D721Med (cell line): Measurements from ENCODE around the gene LACC1.

ENCODE experiments used
- DNase-seq: peaks from one replicate; pipeline ENCODE4 v3.0.0; 2011; ENCODE audit warnings: low spot score; ENCODE audit not compliant: insufficient read length
- FAIRE-seq: peaks from 2 replicates; lab custom pipeline; 2011; peaks lifted over from hg19 to GRCh38; lab: Jason Lieb, UNC
- TF ChIP-seq, protein P1 (sequence below): IDR thresholded peaks from 2 replicates; pipeline ENCODE4 v1.5.1; 2012; ENCODE audit warnings: mild to moderate bottlenecking, control low read depth; ENCODE audit not compliant: insufficient read depth; ENCODE audit errors: missing control alignments

Gene LACC1

DNA sequence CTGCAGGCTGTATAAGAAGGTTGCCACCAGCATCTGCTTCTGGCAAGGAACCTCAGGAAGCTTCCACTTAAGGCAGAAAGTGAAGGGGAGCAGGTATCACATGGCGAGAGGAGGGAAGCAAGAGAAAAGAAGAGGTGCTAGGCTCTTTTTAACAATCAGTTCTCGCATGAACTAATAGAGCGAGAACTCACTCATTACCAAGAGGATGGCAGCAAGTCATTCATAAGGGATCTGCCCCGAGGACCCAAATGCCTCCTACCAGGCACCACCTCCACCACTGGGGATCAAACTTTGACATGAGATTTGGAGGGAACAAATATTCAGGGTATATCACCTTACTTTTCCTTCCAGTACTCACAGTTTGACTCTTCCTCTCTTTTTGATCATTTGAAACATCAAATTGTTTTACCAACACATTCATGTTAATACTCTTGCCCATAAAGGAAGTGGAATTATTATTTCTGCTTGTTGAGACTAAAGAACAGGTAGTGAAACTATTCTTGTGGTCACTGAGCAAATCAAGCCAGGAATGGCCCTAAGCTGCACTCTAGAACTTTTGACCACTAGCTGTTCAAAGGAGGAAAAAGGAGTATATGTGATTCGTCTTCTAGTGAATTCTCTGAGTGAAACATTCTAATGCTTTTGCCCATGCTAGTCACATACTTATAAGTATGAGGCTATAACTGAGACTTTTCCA is 45.0 kb downstream of the LACC1 start:
- FAIRE-seq (no peak), DNase-seq (no peak)
- TF ChIP-seq, protein P1, sequence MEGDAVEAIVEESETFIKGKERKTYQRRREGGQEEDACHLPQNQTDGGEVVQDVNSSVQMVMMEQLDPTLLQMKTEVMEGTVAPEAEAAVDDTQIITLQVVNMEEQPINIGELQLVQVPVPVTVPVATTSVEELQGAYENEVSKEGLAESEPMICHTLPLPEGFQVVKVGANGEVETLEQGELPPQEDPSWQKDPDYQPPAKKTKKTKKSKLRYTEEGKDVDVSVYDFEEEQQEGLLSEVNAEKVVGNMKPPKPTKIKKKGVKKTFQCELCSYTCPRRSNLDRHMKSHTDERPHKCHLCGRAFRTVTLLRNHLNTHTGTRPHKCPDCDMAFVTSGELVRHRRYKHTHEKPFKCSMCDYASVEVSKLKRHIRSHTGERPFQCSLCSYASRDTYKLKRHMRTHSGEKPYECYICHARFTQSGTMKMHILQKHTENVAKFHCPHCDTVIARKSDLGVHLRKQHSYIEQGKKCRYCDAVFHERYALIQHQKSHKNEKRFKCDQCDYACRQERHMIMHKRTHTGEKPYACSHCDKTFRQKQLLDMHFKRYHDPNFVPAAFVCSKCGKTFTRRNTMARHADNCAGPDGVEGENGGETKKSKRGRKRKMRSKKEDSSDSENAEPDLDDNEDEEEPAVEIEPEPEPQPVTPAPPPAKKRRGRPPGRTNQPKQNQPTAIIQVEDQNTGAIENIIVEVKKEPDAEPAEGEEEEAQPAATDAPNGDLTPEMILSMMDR = no peak

DNA sequence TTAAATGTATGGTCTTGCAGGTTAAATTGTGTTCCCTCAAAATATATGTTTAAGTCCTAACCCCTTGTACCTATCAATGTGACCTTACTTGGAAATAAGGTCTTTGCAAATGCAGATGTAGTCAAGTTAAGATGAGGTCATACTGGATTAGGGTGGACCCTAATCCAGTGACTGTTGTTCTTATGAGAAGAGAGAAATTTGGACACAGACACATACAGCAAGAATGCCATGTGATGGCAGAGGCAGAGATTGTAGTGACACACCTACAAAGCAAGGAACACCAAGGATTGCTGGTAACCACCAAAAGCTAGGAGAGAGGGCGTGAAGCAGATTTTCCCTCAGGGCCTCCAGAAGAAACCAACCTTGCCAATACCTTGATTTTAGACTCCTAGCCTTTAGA is 50.2 kb downstream of the LACC1 start:
- no peak for DNase-seq
- TF ChIP-seq, protein P1 = no peak
- no peak for FAIRE-seq

DNA sequence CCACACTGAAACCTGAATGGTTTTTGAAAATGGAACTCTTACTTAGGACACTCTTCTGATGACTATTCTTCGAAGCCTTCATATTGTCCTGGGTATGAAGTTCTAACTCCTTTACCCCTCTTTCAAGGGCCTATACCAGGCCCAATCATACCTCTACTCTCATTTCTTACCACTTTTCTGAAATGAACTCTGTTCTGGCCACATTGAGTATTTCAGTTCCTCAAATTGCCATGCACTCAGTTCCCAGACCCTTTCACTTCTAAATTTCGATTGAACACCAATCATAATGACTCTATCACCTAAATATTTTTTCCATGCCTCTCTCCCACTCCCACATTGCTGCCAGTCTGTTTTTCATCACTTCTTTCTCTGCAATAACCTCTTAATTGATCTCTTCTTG is 53.7 kb downstream of the LACC1 start:
- DNase-seq = no peak
- FAIRE-seq = no peak
- TF ChIP-seq, protein P1 = no peak

DNA sequence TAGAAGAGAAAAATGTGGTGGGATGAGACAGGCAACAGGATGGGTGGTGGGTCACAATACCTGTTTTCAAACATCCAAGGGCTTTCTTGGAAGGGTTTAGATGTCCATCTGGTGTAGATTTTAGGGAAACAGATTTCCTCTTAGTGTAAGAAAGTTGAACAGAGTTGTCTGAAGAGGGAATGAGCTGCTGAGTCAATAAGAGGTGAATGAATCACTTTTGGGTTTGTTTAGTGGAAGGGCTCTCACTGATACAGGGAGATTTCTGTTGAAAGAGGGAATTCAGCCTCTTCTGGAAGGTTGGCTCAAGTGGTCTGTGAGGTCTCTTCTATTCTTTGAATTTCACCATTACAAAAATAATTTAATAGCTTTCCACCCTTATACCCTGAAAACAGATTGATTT is 54.6 kb downstream of the LACC1 start:
- DNase-seq = no peak
- FAIRE-seq = no peak
- TF ChIP-seq, protein P1 = no peak

DNA sequence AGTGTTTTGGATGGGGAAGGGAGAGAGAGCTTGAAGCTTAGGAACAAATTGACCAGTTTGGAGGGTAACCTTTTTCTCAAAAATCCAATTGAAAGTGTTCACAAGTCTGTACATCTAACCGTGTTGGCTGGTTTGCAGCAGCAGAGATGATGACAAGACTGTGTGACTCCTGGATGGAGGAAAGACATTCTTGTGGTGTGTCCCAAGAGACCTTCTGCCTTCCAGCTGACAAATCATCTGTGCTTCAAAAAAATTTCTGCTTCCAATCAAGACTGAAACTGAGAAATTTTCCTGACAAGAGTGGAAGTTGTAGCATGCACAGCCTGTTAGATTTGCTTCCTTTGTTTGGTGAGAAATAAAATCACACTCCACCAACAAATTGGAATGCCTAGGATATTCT is 56.2 kb downstream of the LACC1 start:
- DNase-seq (no peak), FAIRE-seq (no peak)

DNA sequence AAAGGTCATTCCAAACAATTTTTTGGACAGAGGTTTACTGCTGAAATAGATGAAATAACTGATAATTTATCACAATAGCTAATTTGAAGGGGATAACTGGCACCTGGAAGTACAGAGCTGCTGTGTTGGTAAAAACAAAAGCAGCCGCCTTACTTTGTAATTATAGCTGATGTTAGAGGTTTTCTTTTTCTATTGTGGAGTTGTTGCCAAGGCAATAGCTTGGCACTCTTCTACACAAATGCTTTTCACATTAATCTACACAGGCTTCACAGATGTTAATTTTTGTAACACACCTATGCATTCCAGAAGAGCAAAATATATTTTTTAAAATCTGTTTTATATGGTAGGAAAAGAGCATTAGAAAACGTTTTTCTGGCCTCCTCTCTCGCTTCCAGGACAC is 56.9 kb downstream of the LACC1 start:
- TF ChIP-seq, protein P1 = no peak
- DNase-seq (no peak), FAIRE-seq (no peak)

More for the DNA sequence above, 56.2 kb downstream of the LACC1 start:
- TF ChIP-seq, protein P1 = no peak

DNA sequence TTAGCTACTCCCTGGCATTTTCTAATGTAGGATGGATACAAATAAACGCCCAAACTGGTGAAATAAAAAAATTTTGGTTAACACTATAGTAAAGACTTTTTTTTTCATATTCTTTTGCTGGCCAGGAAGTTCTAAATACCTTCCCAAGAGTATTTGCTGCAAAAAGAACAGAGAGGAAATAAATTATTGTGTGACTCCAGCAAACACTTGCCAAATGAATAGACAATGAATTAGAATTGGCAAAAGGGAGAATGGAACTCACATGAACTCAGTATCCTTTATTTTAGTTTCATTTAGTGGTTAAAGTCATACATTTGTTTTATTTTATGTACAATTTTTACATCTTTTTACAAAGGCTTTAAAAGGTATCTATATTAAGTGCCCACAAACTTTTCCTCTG is 58.1 kb downstream of the LACC1 start:
- TF ChIP-seq, protein P1 = no peak
- FAIRE-seq (no peak), DNase-seq (no peak)
